GM21529 (cell line): ENCODE measurements around the gene MGAT3.
A peak's percentile ranks its signal among the peaks of the same experiment; 100 is the strongest.
"Not testable (repeated sequence)": the region's sequence is repeated elsewhere in the genome, so short reads cannot be mapped to it uniquely, and the experiment has no call there.

Source experiments
- ATAC-seq: cut with Tn5 transposase; IDR thresholded peaks from one replicate; pipeline ENCODE4 v1.9.1; 2021; ENCODE audit not compliant: unreplicated experiment

The MGAT3 gene

GRCh38 chr22:39489094-39490068 is 32.6 kb downstream of the MGAT3 start:
- ATAC-seq = no peak

- ATAC-seq = peak; percentile 86
Observed at GRCh38 chr22:39490135-39490798, 33.5 kb downstream of the MGAT3 start.

- ATAC-seq = no peak
Observed at GRCh38 chr22:39490966-39491680, 34.3 kb downstream of the MGAT3 start.

- no peak for ATAC-seq
Observed at GRCh38 chr22:39491696-39492095, 34.9 kb downstream of the MGAT3 start.

- ATAC-seq = no peak
Observed at GRCh38 chr22:39492186-39492585, 35.4 kb downstream of the MGAT3 start.

- ATAC-seq = no peak
Observed at GRCh38 chr22:39493759-39494158, 36.9 kb downstream of the MGAT3 start.

- no peak for ATAC-seq
Observed at GRCh38 chr22:39494471-39495120, 37.8 kb downstream of the MGAT3 start.

GRCh38 chr22:39496131-39496838 is 39.5 kb downstream of the MGAT3 start:
- ATAC-seq = peak; percentile 71

GRCh38 chr22:39497429-39497828 is 40.6 kb downstream of the MGAT3 start:
- no peak for ATAC-seq

GRCh38 chr22:39498368-39498767 is 41.6 kb downstream of the MGAT3 start:
- ATAC-seq = no peak

GRCh38 chr22:39498802-39499201 is 42.0 kb downstream of the MGAT3 start:
- ATAC-seq = no peak

- ATAC-seq = no peak
Observed at GRCh38 chr22:39500101-39500500, 43.3 kb downstream of the MGAT3 start.

- ATAC-seq = no peak
Observed at GRCh38 chr22:39501644-39502108, 44.9 kb downstream of the MGAT3 start.

GRCh38 chr22:39502109-39502788 is 45.4 kb downstream of the MGAT3 start, which contains the start of gene MIEF1:
Gene MIEF1, plus strand, starts transcription at chr22:39502290. Its CDS starts 9,005 bp downstream, at chr22:39511295.
- peak; percentile 94 for ATAC-seq

GRCh38 chr22:39502789-39503409 is 46.1 kb downstream of the MGAT3 start:
- no peak for ATAC-seq

- no peak for ATAC-seq
Observed at GRCh38 chr22:39503630-39504029, 46.8 kb downstream of the MGAT3 start.

GRCh38 chr22:39504071-39504470 is 47.3 kb downstream of the MGAT3 start:
- no peak for ATAC-seq

- not testable (repeated sequence) for ATAC-seq
Observed at GRCh38 chr22:39507021-39507420, 50.2 kb downstream of the MGAT3 start.

- no peak for ATAC-seq
Observed at GRCh38 chr22:39508393-39508792, 51.6 kb downstream of the MGAT3 start.
